IPS-18a (cell line): ENCODE results near the gene GALNT7.

Experiments used
- H3K27ac ChIP-seq: one replicate; pipeline ENCODE4 v1.5.1; 2013; ENCODE audit warnings: low read length
- H3K27me3 ChIP-seq: one replicate; pipeline ENCODE4 v1.6.1; 2013; ENCODE audit warnings: mild to moderate bottlenecking, low read length; ENCODE audit not compliant: control insufficient read depth, insufficient read depth
- H3K36me3 ChIP-seq: one replicate; pipeline ENCODE4 v1.6.1; 2013; ENCODE audit warnings: low read depth, low read length; ENCODE audit not compliant: control insufficient read depth
- H3K4me1 ChIP-seq: one replicate; pipeline ENCODE4 v1.6.1; 2013; ENCODE audit warnings: low read depth, low read length; ENCODE audit not compliant: control insufficient read depth
- H3K4me3 ChIP-seq: one replicate; pipeline ENCODE4 v1.5.1; 2013; ENCODE audit warnings: low read length
- H3K9ac ChIP-seq: one replicate; pipeline ENCODE4 v1.6.1; 2013; ENCODE audit warnings: mild to moderate bottlenecking, low read length, moderate library complexity
- H3K9me3 ChIP-seq: one replicate; pipeline ENCODE4 v1.6.1; 2013; ENCODE audit warnings: low read depth, low read length; ENCODE audit not compliant: control insufficient read depth

Gene GALNT7

DNA sequence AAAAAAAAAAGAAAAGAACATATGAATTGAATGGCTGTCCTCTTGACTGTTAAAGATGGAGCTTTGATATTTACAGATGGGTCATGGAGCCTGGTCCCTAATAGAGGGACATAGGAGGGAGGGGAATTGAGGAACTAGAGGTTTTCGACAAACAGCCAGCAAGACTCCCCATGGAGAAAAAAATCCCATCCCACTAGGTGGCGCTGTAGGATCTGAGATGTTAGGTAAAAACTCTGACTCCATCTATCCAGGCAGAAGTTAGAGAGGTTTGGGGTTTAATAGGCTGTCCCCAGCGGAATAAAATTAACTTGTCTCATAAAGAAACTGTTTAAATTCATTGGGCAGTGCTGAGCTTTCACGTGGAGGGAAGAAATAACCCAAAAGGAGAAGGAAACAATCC, 119.7 kb downstream of the GALNT7 start:
- Histone ChIP-seq H3K4me3 (no peak overlapping the region), H3K9ac (no peak overlapping the region), H3K9me3 (peaks cover 17% of the 10 kb centered on the region), H3K27me3 (no peaks in the 10 kb centered on the region), H3K4me1 (no peaks in the 10 kb centered on the region), H3K27ac (no peak overlapping the region), H3K36me3 (peaks cover 3% of the 10 kb centered on the region)

DNA sequence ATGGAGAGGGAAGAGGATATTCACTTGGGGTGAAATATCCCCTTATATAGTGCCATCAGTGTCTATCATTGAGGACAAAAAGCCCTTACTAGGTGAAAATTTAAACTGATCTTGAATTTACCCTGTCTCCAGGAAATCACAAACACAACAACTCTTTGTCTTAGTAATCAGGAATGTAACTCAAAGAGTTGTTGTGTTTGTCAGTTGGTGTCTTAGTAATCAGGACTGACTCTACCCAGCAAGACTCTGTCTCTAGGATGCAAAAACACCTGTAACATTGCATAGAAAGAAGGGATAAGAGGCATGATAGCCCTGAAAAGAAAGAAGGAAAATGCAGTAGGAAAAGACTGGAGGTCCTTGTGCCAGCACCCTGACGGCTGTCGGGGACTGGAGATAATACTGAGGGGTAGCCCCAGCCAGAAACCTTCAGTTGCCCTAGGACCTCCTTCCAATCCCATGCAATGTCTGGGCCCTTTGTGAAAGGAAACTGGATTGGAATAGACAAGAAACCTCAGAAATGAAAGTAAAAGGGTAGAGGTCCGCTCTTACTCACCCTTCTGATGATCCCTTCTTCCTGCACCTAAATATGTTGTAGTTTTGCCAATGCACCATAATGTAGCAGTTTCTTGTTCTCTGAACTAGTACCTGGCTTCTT, 120.2 kb downstream of the GALNT7 start:
- no peak overlapping the region for H3K27ac ChIP-seq
- H3K4me1 ChIP-seq, result no peaks in the 10 kb centered on the region
- no peaks in the 10 kb centered on the region for H3K27me3 ChIP-seq
- no peak overlapping the region for H3K9ac ChIP-seq
- H3K4me3 ChIP-seq, result no peak overlapping the region
- peaks cover 15% of the 10 kb centered on the region for H3K9me3 ChIP-seq
- peaks cover 3% of the 10 kb centered on the region for H3K36me3 ChIP-seq

- peaks cover 13% of the 10 kb centered on the region for H3K9me3 ChIP-seq
- no peak overlapping the region for H3K27ac ChIP-seq
- H3K4me3 ChIP-seq, result no peak overlapping the region
- no peaks in the 10 kb centered on the region for H3K27me3 ChIP-seq
- H3K9ac ChIP-seq, result no peak overlapping the region
- H3K36me3 ChIP-seq, result peaks cover 3% of the 10 kb centered on the region
- H3K4me1 ChIP-seq, result no peaks in the 10 kb centered on the region
Observed at GRCh38 chr4:173289353-173289727, 120.7 kb downstream of the GALNT7 start.

GRCh38 chr4:173291899-173292298, 123.3 kb downstream of the GALNT7 start:
- peaks cover 4% of the 10 kb centered on the region for H3K9me3 ChIP-seq
- H3K36me3 ChIP-seq, result peaks cover 11% of the 10 kb centered on the region
- no peaks in the 10 kb centered on the region for H3K27me3 ChIP-seq

DNA sequence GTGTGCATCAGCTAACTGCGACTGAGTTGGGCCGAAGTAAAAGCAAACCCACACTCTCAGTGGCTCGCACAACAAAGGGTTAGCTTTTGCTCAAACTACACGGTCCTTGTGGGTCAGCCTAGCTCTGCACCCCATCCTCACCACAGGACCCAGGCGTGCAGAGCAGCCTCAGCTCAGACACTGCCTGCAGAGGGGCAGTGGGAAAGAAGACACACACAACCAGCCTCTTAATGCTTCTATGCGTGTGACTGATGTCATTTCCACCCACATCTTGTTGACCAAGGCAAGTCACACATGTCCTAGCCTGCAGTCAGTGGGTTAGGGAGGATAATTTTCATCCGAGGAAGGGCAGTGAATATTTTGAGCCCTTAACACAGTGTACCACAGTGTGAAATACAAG, 125.1 kb downstream of the GALNT7 start:
- no peak overlapping the region for H3K27ac ChIP-seq
- H3K4me1 ChIP-seq, result no peaks in the 10 kb centered on the region
- peaks cover 18% of the 10 kb centered on the region for H3K36me3 ChIP-seq
- no peaks in the 10 kb centered on the region for H3K27me3 ChIP-seq
- H3K9me3 ChIP-seq, result no peaks in the 10 kb centered on the region
- no peak overlapping the region for H3K4me3 ChIP-seq
- no peak overlapping the region for H3K9ac ChIP-seq

More at GRCh38 chr4:173291899-173292298, 123.3 kb downstream of the GALNT7 start:
- no peaks in the 10 kb centered on the region for H3K4me1 ChIP-seq
- H3K4me3 ChIP-seq, result no peak overlapping the region
- no peak overlapping the region for H3K9ac ChIP-seq
- H3K27ac ChIP-seq, result no peak overlapping the region

DNA sequence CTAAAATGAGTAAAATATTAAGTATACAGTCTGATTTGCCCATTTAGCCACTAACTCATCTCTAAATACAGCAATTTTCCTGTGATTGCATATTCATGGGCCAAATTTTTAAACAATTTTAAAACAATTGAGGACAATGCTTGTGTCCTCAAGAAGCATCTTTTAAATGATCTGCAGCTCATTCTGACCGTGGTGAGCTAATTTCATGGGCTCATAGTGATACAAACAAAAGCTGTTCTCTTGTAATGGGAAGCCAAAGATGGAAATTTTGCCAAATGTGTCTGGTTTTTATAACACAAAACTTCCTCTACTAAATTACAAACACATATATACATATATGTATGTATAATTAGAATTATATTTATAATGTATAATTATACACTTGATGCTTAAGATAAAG, 125.8 kb downstream of the GALNT7 start:
- Histone ChIP-seq H3K4me1 (no peaks in the 10 kb centered on the region), H3K9ac (no peak overlapping the region), H3K27ac (no peak overlapping the region), H3K4me3 (no peak overlapping the region), H3K36me3 (peaks cover 18% of the 10 kb centered on the region), H3K27me3 (no peaks in the 10 kb centered on the region), H3K9me3 (no peaks in the 10 kb centered on the region)

DNA sequence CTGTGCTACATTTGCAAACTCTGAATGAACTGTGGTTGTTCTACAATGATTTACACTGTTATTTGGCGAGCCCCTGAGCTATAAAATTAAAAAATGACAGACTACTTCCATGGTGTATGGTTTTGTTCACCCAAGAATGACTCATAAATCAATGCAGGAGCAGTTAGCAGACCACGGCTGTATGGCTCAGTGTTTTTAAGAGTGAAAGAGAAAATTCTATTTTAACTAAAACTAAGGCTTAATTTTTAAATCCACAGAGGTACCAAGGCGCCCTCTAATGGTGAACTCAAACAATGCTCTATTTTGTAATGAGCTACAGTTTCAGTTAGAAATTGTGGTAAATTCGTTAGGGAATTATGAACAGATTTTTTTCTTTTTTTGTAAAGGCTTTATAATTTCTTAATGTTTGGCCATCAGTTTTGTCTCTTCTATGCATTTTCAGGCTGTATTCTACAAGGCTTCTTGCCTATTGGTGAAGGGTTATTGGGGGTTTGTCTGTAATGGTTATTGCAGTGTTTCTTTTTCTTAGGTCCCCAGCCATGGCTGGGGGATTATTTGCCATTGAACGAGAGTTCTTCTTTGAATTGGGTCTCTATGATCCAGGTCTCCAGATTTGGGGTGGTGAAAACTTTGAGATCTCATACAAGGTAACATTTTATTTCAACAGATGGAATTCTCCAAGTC, 133.0 kb downstream of the GALNT7 start:
- Histone ChIP-seq H3K27me3 (no peaks in the 10 kb centered on the region), H3K9me3 (no peaks in the 10 kb centered on the region), H3K36me3 (peaks cover 21% of the 10 kb centered on the region), H3K4me3 (no peak overlapping the region), H3K27ac (no peak overlapping the region), H3K4me1 (peaks cover 6% of the 10 kb centered on the region), H3K9ac (no peak overlapping the region)

DNA sequence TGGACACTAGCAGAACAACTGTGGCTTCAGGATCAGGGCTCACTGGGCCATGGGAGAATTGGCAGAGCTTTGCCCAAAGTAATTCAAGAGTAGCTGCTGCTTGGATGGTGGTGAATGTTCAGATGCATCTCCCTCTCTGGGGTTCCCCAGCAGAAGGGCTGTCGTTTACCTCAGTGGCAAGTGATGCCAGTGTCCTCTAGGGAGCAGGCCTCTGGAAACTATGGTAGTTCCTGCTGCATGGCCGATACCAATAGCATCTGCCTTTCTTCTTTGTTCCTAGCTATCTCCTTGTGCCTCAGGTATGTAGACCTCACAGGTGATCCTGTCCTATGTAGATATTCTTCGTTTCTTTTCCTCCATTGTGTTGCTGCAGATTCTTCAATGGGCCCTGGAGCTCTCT, 139.2 kb downstream of the GALNT7 start:
- Histone ChIP-seq H3K9ac (no peak overlapping the region), H3K4me1 (peaks cover 3% of the 10 kb centered on the region), H3K9me3 (no peaks in the 10 kb centered on the region), H3K4me3 (no peak overlapping the region), H3K36me3 (peaks cover 24% of the 10 kb centered on the region), H3K27me3 (no peaks in the 10 kb centered on the region), H3K27ac (no peak overlapping the region)

DNA sequence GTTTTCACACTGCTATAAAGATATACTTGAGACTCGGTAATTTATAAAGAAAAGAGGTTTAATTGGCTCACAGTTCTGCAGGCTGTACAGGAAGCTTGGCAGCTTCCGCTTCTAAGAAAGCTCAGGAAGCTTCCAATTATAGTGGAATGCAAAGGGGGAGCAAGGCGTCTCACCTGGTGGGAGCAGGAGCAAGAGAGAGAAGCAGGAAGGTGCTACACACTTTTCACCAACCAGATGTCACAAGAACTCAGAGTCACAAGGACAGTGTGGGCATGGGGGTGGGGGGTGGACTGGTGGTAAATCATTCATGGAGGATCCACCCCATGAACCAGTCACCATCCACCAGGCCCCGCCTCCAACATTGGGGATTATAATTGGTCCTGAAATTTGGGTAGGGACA, 142.8 kb downstream of the GALNT7 start:
- Histone ChIP-seq H3K27ac (no peak overlapping the region), H3K27me3 (no peaks in the 10 kb centered on the region), H3K4me3 (no peak overlapping the region), H3K36me3 (peaks cover 22% of the 10 kb centered on the region), H3K4me1 (peaks cover 3% of the 10 kb centered on the region), H3K9ac (no peak overlapping the region), H3K9me3 (no peaks in the 10 kb centered on the region)

GRCh38 chr4:173314715-173315114, 146.1 kb downstream of the GALNT7 start:
- Histone ChIP-seq H3K27me3 (no peaks in the 10 kb centered on the region), H3K27ac (no peak overlapping the region), H3K4me3 (no peak overlapping the region), H3K9ac (no peak overlapping the region), H3K36me3 (peaks cover 23% of the 10 kb centered on the region), H3K4me1 (peaks cover 25% of the 10 kb centered on the region), H3K9me3 (no peaks in the 10 kb centered on the region)

GRCh38 chr4:173316060-173316459, 147.4 kb downstream of the GALNT7 start:
- Histone ChIP-seq H3K9me3 (no peaks in the 10 kb centered on the region), H3K27me3 (no peaks in the 10 kb centered on the region), H3K4me3 (no peak overlapping the region), H3K9ac (no peak overlapping the region), H3K36me3 (peaks cover 32% of the 10 kb centered on the region), H3K4me1 (peaks cover 25% of the 10 kb centered on the region), H3K27ac (no peak overlapping the region)

- Histone ChIP-seq H3K9me3 (no peaks in the 10 kb centered on the region), H3K27me3 (no peaks in the 10 kb centered on the region), H3K4me3 (no peak overlapping the region), H3K36me3 (peaks cover 40% of the 10 kb centered on the region), H3K27ac (no peak overlapping the region), H3K9ac (no peak overlapping the region), H3K4me1 (peaks cover 22% of the 10 kb centered on the region)
Observed at GRCh38 chr4:173317004-173317403, 148.4 kb downstream of the GALNT7 start.
